Activated B cell treated with CpG ODN at 0.5 μM for 24 hours (primary cell): Measurements from ENCODE around the gene MAP1B. TPM values are rescaled to one million over a fixed set of nuclear protein-coding genes. Genes with fewer than 3 reads are reported as not detected.
"Not testable (repeated sequence)": the region's sequence is repeated elsewhere in the genome, so short reads cannot be mapped to it uniquely, and the experiment has no call there.

Source experiments
- ATAC-seq: fragments of 200-7000 bp; cut with Tn5 transposase; one replicate; pipeline ENCODE4 v1.10.0; 2021; ENCODE audit warnings: low read depth, mild to moderate bottlenecking, moderate library complexity
- CTCF ChIA-PET: fragments of 350-600 bp; sonication (Branson Sonifier 250); formaldehyde crosslinking; loops from one replicate; lab custom pipeline; 2021; ENCODE audit warnings: antibody characterized with exemption; lab: Charles Lee
- POLR2A ChIA-PET: fragments of 350-600 bp; sonication (Branson Sonifier 250); formaldehyde crosslinking; loops from one replicate; lab custom pipeline; 2021; ENCODE audit warnings: antibody characterized with exemption; lab: Charles Lee
- DNase-seq: peaks from one replicate; pipeline ENCODE4 v3.0.0; 2022
- H3K27ac Mint-ChIP-seq: one replicate; pipeline ENCODE4 v1.8.0; 2020; ENCODE audit warnings: mixed read lengths
- H3K27me3 Mint-ChIP-seq: one replicate; pipeline ENCODE4 v1.8.0; 2021; ENCODE audit warnings: mixed read lengths
- H3K36me3 Mint-ChIP-seq: one replicate; pipeline ENCODE4 v1.8.0; 2021; ENCODE audit warnings: low read depth, mixed read lengths
- H3K4me1 Mint-ChIP-seq: one replicate; pipeline ENCODE4 v1.8.0; 2021; ENCODE audit warnings: mixed read lengths
- H3K4me3 Mint-ChIP-seq: one replicate; pipeline ENCODE4 v1.8.0; 2020; ENCODE audit warnings: mild to moderate bottlenecking, mixed read lengths
- H3K9me3 Mint-ChIP-seq: one replicate; pipeline ENCODE4 v1.8.0; 2020; ENCODE audit warnings: mixed read lengths
- intact Hi-C: fragments of 100-400 bp; cut with micrococcal nuclease; formaldehyde crosslinking; loops from one replicate; pipeline ENCODE4 v1.15.1; 2024
- total RNA-seq: library from RNA; stranded (reverse); gene quantifications from 2 replicates; pipeline ENCODE4 v1.2.3, GENCODE V29; 2022
- TF ChIP-seq, protein P1 (sequence below): fragments of 200-600 bp; IDR thresholded peaks from one replicate; pipeline ENCODE4 v1.8.0; 2022; ENCODE audit warnings: antibody characterized with exemption, mild to moderate bottlenecking

The MAP1B gene
- total RNA-seq, 1 donor from 2014 or later: 0.09 TPM

GRCh38 chr5:72084876-72085275, 22.4 kb upstream of the MAP1B start:
- no peak overlapping the region for H3K27ac Mint-ChIP-seq
- DNase-seq: no peak
- no peak overlapping the region for H3K4me3 Mint-ChIP-seq
- TF ChIP-seq, protein P1, sequence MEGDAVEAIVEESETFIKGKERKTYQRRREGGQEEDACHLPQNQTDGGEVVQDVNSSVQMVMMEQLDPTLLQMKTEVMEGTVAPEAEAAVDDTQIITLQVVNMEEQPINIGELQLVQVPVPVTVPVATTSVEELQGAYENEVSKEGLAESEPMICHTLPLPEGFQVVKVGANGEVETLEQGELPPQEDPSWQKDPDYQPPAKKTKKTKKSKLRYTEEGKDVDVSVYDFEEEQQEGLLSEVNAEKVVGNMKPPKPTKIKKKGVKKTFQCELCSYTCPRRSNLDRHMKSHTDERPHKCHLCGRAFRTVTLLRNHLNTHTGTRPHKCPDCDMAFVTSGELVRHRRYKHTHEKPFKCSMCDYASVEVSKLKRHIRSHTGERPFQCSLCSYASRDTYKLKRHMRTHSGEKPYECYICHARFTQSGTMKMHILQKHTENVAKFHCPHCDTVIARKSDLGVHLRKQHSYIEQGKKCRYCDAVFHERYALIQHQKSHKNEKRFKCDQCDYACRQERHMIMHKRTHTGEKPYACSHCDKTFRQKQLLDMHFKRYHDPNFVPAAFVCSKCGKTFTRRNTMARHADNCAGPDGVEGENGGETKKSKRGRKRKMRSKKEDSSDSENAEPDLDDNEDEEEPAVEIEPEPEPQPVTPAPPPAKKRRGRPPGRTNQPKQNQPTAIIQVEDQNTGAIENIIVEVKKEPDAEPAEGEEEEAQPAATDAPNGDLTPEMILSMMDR: no peak
- no peaks in the 10 kb centered on the region for H3K36me3 Mint-ChIP-seq
- no peaks in the 10 kb centered on the region for H3K9me3 Mint-ChIP-seq
- ATAC-seq: no peak
- no peaks in the 10 kb centered on the region for H3K4me1 Mint-ChIP-seq
- ChIA-PET POLR2A (no interaction called here), CTCF (no interaction called here)
- intact Hi-C loops: no loop called here
- H3K27me3 Mint-ChIP-seq: peaks cover 27% of the 10 kb centered on the region

- CTCF ChIA-PET: no interaction called here
- H3K9me3 Mint-ChIP-seq: no peaks in the 10 kb centered on the region
- ATAC-seq: no peak
- POLR2A ChIA-PET: no interaction called here
- H3K27ac Mint-ChIP-seq: no peak overlapping the region
- H3K27me3 Mint-ChIP-seq: peaks cover 27% of the 10 kb centered on the region
- no peak for DNase-seq
- TF ChIP-seq, protein P1: no peak
- intact Hi-C loops: no loop called here
- H3K4me1 Mint-ChIP-seq: no peaks in the 10 kb centered on the region
- H3K4me3 Mint-ChIP-seq: no peak overlapping the region
- no peaks in the 10 kb centered on the region for H3K36me3 Mint-ChIP-seq
Measured at GRCh38 chr5:72085319-72085718, 22.0 kb upstream of the MAP1B start.

DNA sequence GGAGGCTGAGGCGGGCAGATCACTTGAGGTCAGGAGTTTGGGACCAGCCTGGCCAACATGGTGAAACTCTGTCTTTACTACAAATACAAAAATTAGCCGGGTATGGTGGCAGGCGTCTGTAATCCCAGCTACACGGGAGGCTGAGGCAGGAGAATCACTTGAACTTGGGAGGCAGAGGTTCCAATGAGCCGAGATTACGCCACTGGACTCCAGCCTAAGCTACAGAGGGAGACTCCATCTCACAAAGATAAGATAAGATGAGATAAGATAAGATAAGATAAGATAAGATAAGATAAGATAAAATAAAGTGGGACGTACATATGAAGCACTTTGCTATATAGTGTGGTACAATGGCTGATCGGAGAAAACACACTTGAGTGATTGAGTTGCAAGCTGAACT, 17.6 kb upstream of the MAP1B start:
- H3K4me1 Mint-ChIP-seq, intact Hi-C loops, CTCF ChIA-PET: not testable (repeated sequence)

GRCh38 chr5:72092074-72092473, 15.2 kb upstream of the MAP1B start:
- intact Hi-C loops: no loop called here
- Mint-ChIP-seq H3K9me3 (no peaks in the 10 kb centered on the region), H3K27me3 (peaks cover 20% of the 10 kb centered on the region), H3K4me1 (no peaks in the 10 kb centered on the region), H3K27ac (no peak overlapping the region), H3K36me3 (no peaks in the 10 kb centered on the region), H3K4me3 (no peak overlapping the region)
- DNase-seq (no peak), ATAC-seq (no peak)
- TF ChIP-seq, protein P1: no peak
- CTCF ChIA-PET: no interaction called here
- POLR2A ChIA-PET: no interaction called here

More for the DNA sequence above, 17.6 kb upstream of the MAP1B start:
- H3K9me3 Mint-ChIP-seq, DNase-seq, H3K27ac Mint-ChIP-seq, ATAC-seq, H3K4me3 Mint-ChIP-seq, POLR2A ChIA-PET, H3K36me3 Mint-ChIP-seq: not testable (repeated sequence)
- peaks cover 11% of the 10 kb centered on the region for H3K27me3 Mint-ChIP-seq

- DNase-seq (no peak), ATAC-seq (no peak)
- intact Hi-C loops: no loop called here
- ChIA-PET POLR2A (no interaction called here), CTCF (no interaction called here)
- TF ChIP-seq, protein P1: no peak
- Mint-ChIP-seq H3K27me3 (peaks cover 25% of the 10 kb centered on the region), H3K4me1 (no peaks in the 10 kb centered on the region), H3K4me3 (no peak overlapping the region), H3K36me3 (no peaks in the 10 kb centered on the region), H3K27ac (no peak overlapping the region), H3K9me3 (no peaks in the 10 kb centered on the region)
Measured at GRCh38 chr5:72093217-72093616, 14.1 kb upstream of the MAP1B start.

GRCh38 chr5:72093824-72094223, 13.5 kb upstream of the MAP1B start:
- H3K27ac Mint-ChIP-seq: no peak overlapping the region
- H3K36me3 Mint-ChIP-seq: no peaks in the 10 kb centered on the region
- DNase-seq (no peak), ATAC-seq (no peak)
- ChIA-PET CTCF (no interaction called here), POLR2A (no interaction called here)
- intact Hi-C loops: no loop called here
- no peaks in the 10 kb centered on the region for H3K4me1 Mint-ChIP-seq
- TF ChIP-seq, protein P1: no peak
- no peaks in the 10 kb centered on the region for H3K9me3 Mint-ChIP-seq
- no peak overlapping the region for H3K4me3 Mint-ChIP-seq
- peaks cover 27% of the 10 kb centered on the region for H3K27me3 Mint-ChIP-seq
